Thyroid gland (tissue), 4 donors: Measurements from ENCODE around the gene TIMM8A. TPM values are rescaled to one million over a fixed set of nuclear protein-coding genes. Genes with fewer than 3 reads are reported as not detected.
"Not testable (repeated sequence)": the region's sequence is repeated elsewhere in the genome, so short reads cannot be mapped to it uniquely, and the experiment has no call there.

Experiments
- DNase-seq, 2 donors: peaks; one replicate each; pipeline ENCODE4 v3.0.0-alpha.2; 2019
- H3K27ac ChIP-seq, 3 donors: fragments of 200-600 bp; sonication (generic); 1 replicate in 2 of 3; 2 replicates in 1 of 3; pipeline ENCODE4 v1.5.1; 2016 to 2019; ENCODE audit warnings: mild to moderate bottlenecking in 1 of 3, moderate library complexity in 1 of 3
- H3K27me3 ChIP-seq: fragments of 200-600 bp; sonication (generic); one replicate; pipeline ENCODE4 v1.5.1; 2019
- H3K36me3 ChIP-seq, 2 donors: fragments of 200-600 bp; sonication (generic); one replicate each; pipeline ENCODE4 v1.5.1; 2016 to 2019
- H3K4me1 ChIP-seq, 2 donors: fragments of 200-600 bp; sonication (generic); one replicate each; pipeline ENCODE4 v1.5.1; 2017 to 2019
- H3K4me3 ChIP-seq, 3 donors: fragments of 200-600 bp; sonication (generic); replicated peaks in 1 of 3; 1 replicate in 2 of 3; 2 replicates in 1 of 3; pipeline ENCODE4 v1.5.1; 2016; ENCODE audit warnings: mild to moderate bottlenecking in 1 of 3
- H3K9me3 ChIP-seq: fragments of 200-600 bp; sonication (generic); one replicate; pipeline ENCODE4 v1.5.1; 2017
- POLR2A ChIP-seq, 2 donors: fragments of 450-650 bp; IDR thresholded peaks; one replicate each; pipeline ENCODE4 v1.6.1; 2017; ENCODE audit warnings: antibody characterized with exemption in 2 of 2, mild to moderate bottlenecking in 2 of 2, moderate library complexity in 1 of 2
- WGBS, 2 donors: methylation state at CpG; one replicate each; pipeline ENCODE4 v1.1.5; 2017; 5-methylcytosine and 5-hydroxymethylcytosine counted together
- intact Hi-C: fragments of 100-400 bp; cut with DNase I; formaldehyde crosslinking; loops from one replicate; pipeline ENCODE4 v1.15.1; 2023
- small RNA-seq: library from RNA; depleted of rRNA; stranded (forward); fragments of <200 nt; gene quantifications from one replicate; pipeline ENCODE3, GENCODE V24; 2016
- total RNA-seq, 4 donors: library from RNA; depleted of rRNA; stranded (reverse); fragments of >200 nt; gene quantifications; one replicate each; pipeline ENCODE4 v1.2.3, GENCODE V29; 2016
- TF ChIP-seq, protein P1 (sequence below), 6 experiments: fragments of 200-600 bp in 3 of 6; fragments of 450-650 bp in 3 of 6; sonication (generic) in 3 of 6; IDR thresholded peaks; one replicate each; pipeline ENCODE4 v1.5.1; 2016 to 2019; ENCODE audit warnings: antibody characterized with exemption in 6 of 6, mild to moderate bottlenecking in 2 of 6, inconsistent platforms in 1 of 6, moderate library complexity in 1 of 6

The TIMM8A gene
- total RNA-seq, 4 donors from 2014 or later, result 3.9 to 6.4 (median 4.9) TPM

DNA sequence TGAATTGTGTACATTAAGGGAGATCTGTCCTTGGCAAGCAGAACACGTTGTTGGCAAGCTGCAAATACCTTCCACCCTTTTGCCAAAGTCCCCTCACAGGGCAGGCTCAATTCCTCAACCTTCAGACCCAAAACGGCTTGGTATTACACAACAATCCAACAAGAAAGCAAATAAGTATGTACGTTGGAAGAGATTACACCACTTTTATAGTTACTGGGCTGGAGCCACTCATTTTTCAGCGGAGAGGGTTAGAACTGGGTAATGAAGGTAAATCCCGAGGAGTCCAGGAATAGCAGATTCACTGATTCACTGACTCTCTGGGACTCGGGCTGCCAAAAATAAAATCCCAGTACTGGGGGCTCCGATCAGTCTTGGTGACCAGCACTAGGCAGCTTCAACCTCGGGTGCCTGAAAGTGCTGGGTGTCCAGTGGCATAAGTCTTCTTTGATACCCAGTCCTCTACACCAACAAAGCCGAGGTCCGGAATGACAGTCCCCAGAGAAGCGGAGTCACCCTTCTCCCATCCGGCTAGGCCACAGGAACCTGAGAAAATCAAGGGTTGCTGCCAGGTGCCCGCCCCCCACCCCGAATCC lies 587 bp downstream of the TIMM8A start:
- Histone ChIP-seq H3K36me3 (no peaks in the 10 kb centered on the region), H3K9me3 (no peaks in the 10 kb centered on the region), H3K4me1 (peaks cover 0 to 6% of the 10 kb centered on the region in 2 donors), H3K4me3 (peak overlapping the region in 2 of 3 donors; percentile 42 to 69), H3K27me3 (no peaks in the 10 kb centered on the region), H3K27ac (peak overlapping the region in 1 of 3 donors; percentile 91)
- intact Hi-C loops, result no loop called here
- peak in 1 of 2 donors; percentile 17 for DNase-seq
- TF ChIP-seq, protein P1, sequence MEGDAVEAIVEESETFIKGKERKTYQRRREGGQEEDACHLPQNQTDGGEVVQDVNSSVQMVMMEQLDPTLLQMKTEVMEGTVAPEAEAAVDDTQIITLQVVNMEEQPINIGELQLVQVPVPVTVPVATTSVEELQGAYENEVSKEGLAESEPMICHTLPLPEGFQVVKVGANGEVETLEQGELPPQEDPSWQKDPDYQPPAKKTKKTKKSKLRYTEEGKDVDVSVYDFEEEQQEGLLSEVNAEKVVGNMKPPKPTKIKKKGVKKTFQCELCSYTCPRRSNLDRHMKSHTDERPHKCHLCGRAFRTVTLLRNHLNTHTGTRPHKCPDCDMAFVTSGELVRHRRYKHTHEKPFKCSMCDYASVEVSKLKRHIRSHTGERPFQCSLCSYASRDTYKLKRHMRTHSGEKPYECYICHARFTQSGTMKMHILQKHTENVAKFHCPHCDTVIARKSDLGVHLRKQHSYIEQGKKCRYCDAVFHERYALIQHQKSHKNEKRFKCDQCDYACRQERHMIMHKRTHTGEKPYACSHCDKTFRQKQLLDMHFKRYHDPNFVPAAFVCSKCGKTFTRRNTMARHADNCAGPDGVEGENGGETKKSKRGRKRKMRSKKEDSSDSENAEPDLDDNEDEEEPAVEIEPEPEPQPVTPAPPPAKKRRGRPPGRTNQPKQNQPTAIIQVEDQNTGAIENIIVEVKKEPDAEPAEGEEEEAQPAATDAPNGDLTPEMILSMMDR (IDR thresholded peaks at IDR 0.05), result no peak
- TF ChIP-seq POLR2A (IDR thresholded peaks at IDR 0.05), result no peak
- WGBS, 2 donors, result 0% methylated on average over 2 to 5 of the region's 14 CpGs

DNA sequence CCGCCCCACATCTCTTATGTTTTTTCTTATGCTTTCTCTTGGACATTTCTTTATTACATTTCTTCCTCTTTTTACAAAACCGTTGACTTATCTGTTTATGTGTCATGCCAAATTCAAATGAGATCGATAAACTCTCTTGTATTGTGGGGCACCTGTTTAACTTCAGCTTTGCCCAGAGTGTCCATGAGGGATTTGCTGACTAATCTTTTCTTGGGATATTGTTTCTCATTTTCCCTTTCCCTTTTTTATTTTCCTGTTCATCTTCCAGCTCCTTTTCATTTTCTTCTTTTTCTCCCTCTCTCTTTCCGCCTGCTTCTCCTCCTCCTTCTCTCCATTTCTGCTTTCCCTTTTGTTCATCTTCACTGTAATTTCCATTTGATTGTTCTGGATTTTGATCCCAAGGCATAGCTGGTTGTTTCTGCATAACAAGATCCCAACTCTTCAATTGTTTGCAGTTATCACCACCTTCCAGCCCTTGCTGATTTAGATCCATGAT lies 10.7 kb downstream of the TIMM8A start:
- intact Hi-C loops, result no loop called here
- H3K27me3 ChIP-seq, result no peaks in the 10 kb centered on the region
- no peak overlapping the region for H3K4me3 ChIP-seq
- WGBS, 2 donors, result 95 to 96% methylated on average over 4 of the region's 4 CpGs
- TF ChIP-seq, protein P1 (IDR thresholded peaks at IDR 0.05), result no peak
- TF ChIP-seq POLR2A (IDR thresholded peaks at IDR 0.05), result no peak
- no peaks in the 10 kb centered on the region for H3K9me3 ChIP-seq
- H3K36me3 ChIP-seq, result no peaks in the 10 kb centered on the region
- no peak overlapping the region for H3K27ac ChIP-seq
- DNase-seq, result no peak
- H3K4me1 ChIP-seq, result no peaks in the 10 kb centered on the region

DNA sequence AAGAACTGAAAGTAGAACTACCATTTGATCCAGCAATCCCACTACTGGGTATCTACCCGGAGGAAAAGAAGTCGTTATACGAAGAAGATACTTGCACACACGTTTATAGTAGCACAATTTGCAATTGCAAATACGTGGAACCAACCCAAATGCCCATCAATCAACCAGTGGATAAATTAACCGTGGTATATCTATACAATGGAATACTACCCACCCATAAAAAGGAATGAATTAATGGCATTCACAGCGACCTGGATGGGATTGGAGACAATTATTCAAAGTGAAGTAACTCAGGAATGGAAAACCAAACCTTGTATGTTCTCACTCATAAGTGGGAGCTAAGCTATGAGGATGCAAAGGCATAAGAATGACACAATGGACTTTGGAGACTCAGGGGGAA lies 14.2 kb downstream of the TIMM8A start:
- H3K36me3 ChIP-seq, intact Hi-C loops, H3K9me3 ChIP-seq, H3K27ac ChIP-seq, H3K4me3 ChIP-seq, H3K4me1 ChIP-seq, DNase-seq, H3K27me3 ChIP-seq: not testable (repeated sequence)
- WGBS, 2 donors, result 75 to 86% methylated on average over 7 of the region's 7 CpGs

DNA sequence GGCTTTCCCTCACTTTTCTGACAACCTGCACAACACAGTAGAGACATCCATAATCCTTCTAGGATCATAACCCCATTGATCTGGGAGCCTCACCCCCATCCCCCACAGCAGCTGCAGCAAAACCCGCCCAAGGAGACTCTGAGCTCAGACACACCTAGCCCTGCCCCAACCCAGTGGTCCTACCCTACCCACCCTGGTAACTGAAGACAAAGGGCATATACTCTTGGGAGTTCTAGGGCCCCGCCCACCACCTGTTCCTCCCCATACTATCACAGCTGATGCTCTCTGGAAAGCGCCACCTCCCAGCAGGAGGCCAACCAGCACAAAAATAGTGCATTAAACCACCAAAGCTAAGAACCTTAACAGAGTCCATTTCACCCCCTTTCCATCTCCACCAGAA lies 21.9 kb downstream of the TIMM8A start:
- DNase-seq, intact Hi-C loops, H3K4me3 ChIP-seq, H3K36me3 ChIP-seq, H3K4me1 ChIP-seq, H3K9me3 ChIP-seq, H3K27me3 ChIP-seq, H3K27ac ChIP-seq: not testable (repeated sequence)
- WGBS, 2 donors, result 100% methylated on average over 1 of the region's 3 CpGs; no CpG with 5 or more reads in 1 of the 2 donors

DNA sequence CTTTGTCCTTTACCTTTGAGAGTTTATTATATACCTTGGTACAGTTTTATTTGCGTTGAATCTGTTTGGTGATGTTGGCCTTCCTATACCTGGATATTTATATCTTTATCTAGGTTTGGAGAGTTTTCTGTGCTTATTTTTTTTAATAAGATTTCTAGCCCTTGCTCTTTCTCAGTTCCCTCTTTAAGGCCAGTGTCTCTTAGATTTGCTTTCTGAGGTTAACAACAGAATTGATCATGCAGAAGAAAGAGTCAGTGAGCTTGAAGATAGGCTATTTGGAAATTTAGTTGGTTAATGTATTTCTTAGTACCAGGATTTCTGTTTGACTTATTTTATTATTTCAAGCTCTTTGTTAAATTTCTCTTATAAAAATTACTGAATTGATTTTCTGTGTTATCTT lies 44.8 kb downstream of the TIMM8A start:
- 75 to 100% methylated on average over 1 of the region's 1 CpG for WGBS, 2 donors
- no peaks in the 10 kb centered on the region for H3K27me3 ChIP-seq
- H3K4me3 ChIP-seq, result no peak overlapping the region
- H3K4me1 ChIP-seq, result no peaks in the 10 kb centered on the region
- no peak overlapping the region for H3K27ac ChIP-seq
- DNase-seq, result no peak
- intact Hi-C loops, result no loop called here
- TF ChIP-seq, protein P1 (IDR thresholded peaks at IDR 0.05), result no peak
- no peak for TF ChIP-seq POLR2A (IDR thresholded peaks at IDR 0.05)
- no peaks in the 10 kb centered on the region for H3K36me3 ChIP-seq
- no peaks in the 10 kb centered on the region for H3K9me3 ChIP-seq

Small RNA genes within 50 kb of the gene (small RNA-seq; reads per million reads assigned to genes)
- gene RNU6-934P, result not detected

Other genes starting within 250 kb of the TIMM8A start
- not detected for gene DRP2, start 129.0 kb downstream of the TIMM8A start, total RNA-seq
- gene TAF7L, start 57.4 kb downstream of the TIMM8A start, total RNA-seq, result 1 to 10 TPM in 1 of 4 donors, under 1 TPM in 2, not detected in 1; 0.22 to 1.4 (median 0.81) TPM
- 1 to 10 TPM in 3 of 4 donors, under 1 TPM in 1; 0.49 to 5.2 (median 1.6) TPM for gene BTK, start 37.4 kb upstream of the TIMM8A start, total RNA-seq
- gene RPL36A, start 42.3 kb upstream of the TIMM8A start, total RNA-seq, result 1,000 to 10,000 TPM in 2 of 4 donors, 100 to 1,000 TPM in 2; 258 to 2,076 (median 1,246) TPM
- 10 to 100 TPM; 16.5 to 37.5 (median 26.8) TPM for gene GLA, start 59.2 kb upstream of the TIMM8A start, total RNA-seq
- 10 to 100 TPM; 53.5 to 68.4 (median 67.5) TPM for gene HNRNPH2, start 59.5 kb upstream of the TIMM8A start, total RNA-seq
- 10 to 100 TPM; 12.1 to 21.6 (median 15.6) TPM for gene ARMCX4, start 136.7 kb upstream of the TIMM8A start, total RNA-seq
- 10 to 100 TPM; 22.4 to 32.7 (median 27.8) TPM for gene ARMCX1, start 201.8 kb upstream of the TIMM8A start, total RNA-seq